Measurements from ENCODE around the gene ZBED2.
"Not testable (repeated sequence)": the region's sequence is repeated elsewhere in the genome, so short reads cannot be mapped to it uniquely, and the experiment has no call there.

Gene ZBED2

GRCh38 chr3:111577113-111577512 lies 18.0 kb downstream of the ZBED2 start:
- no peak for DNase-seq (ENCODE audit: low read depth in 2 of 2, low spot score in 1 of 2)

DNA sequence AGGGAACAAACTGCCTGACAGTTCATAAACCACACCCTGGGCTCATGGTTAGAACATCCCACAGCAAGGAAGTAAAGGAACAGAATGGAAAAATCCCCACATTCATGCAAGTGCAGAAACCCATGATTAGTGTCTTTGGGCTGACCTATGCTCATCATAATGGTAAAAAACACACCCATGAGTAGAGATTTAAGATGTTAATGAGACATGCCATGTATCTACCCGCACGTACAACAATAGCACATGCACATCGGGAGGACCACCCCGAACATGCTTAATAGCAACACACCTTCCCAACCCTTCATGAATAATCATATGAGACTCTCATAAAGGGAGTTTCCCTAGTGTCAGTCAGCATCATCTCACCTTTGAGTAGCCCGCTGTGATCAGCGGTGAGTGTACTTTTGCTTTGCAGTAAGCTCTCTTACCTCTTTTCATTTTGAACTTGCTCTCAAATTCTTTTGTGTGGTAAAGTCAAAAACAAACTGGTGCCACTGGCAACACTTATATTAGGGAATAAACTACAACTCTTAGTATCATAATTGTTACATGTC lies 23.2 kb downstream of the ZBED2 start:
- DNase-seq (ENCODE audit: low read depth in 2 of 2, low spot score in 1 of 2), result no peak

GRCh38 chr3:111571282-111571681 lies 23.9 kb downstream of the ZBED2 start:
- DNase-seq (ENCODE audit: low read depth in 2 of 2, low spot score in 1 of 2), result no peak

GRCh38 chr3:111570404-111571030 lies 24.6 kb downstream of the ZBED2 start:
- no peak for DNase-seq (ENCODE audit: low read depth in 2 of 2, low spot score in 1 of 2)

GRCh38 chr3:111568911-111569310 lies 26.2 kb downstream of the ZBED2 start:
- no peak for DNase-seq (ENCODE audit: low read depth in 2 of 2, low spot score in 1 of 2)

DNA sequence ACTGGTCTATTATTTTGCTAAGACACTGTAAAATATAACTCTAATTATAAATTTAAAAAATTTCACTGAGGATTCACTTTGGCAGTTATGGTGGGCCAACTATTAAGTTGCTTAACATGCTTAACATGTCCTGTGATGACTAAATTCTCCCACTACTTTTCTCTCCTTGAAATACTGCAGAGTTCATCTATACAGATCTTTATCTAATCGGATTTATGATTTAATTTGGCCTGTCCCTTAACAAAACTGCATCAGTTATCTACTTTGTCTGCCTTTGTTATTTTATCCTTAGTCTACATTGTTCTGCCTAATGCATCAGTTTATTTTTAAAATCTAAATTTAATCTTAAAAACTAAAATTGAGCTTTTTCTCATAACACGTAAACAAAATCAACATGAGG lies 26.8 kb downstream of the ZBED2 start:
- no peak for DNase-seq (ENCODE audit: low read depth in 2 of 2, low spot score in 1 of 2)

DNA sequence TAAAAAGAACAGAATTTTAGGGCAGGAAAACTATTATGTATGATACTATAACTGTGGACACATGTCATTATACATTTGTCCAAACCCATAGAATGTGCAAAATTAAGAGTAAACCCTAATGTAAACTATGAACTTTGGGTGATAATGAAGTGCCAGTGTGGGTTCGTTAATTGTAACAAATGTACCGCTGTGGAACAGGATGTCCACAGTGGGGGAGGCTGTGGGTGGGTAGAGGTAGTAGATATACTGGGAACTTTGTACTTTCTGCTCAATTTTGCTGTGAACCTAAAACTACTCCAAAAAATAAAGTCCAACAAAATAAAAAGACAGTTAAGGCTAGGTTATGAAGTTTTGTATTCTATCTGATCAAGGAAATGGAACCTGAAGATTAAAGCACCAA lies 28.3 kb downstream of the ZBED2 start:
- DNase-seq (ENCODE audit: low read depth in 2 of 2, low spot score in 1 of 2), result no peak

GRCh38 chr3:111561902-111562301 lies 33.2 kb downstream of the ZBED2 start:
- not testable (repeated sequence) for DNase-seq (ENCODE audit: low read depth in 2 of 2, low spot score in 1 of 2)

DNA sequence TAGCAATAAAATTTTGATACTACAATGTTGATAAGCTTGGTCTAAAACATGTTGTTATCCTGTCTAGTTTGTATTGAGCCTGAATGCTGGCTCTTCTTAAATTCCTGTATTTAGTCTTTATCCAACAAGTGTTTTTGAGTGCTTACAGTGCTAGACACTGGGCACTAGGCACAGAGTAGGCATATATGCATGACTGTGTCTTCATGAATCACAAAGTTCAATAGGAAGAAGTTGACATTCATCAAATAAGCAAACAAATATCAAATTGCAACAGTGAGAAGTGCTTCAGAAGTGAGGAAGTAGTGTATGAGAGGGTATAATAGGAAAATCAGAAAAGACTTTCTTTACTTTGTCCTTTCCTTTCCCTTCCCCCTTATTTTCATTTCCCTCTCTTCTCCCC lies 46.4 kb downstream of the ZBED2 start:
- no peak for DNase-seq (ENCODE audit: low read depth in 2 of 2, low spot score in 1 of 2)

- DNase-seq (ENCODE audit: low read depth in 2 of 2, low spot score in 1 of 2), result no peak
These were observed 47.1 kb downstream of the ZBED2 start for GRCh38 chr3:111548092-111548491.

DNA sequence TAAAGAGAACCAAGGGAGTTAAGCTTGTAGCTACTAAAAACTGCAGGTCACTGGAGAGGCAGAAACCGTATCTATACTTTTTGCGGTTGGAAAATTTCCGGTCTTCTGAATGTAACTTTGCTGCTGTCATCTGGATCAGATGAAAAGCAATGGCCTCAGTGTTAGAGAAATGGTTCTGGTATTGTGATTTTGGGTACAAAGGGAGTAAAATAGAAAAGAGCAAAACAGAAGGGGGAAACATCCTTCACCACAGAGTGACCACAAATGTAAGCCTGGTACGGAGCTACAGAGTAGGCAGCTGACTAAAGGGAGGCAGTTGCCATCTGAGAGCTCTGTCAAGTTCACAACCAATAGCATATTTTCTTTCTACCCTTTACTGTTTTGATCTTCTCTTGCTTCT lies 47.5 kb downstream of the ZBED2 start:
- no peak for DNase-seq (ENCODE audit: low read depth in 2 of 2, low spot score in 1 of 2)

- no peak for DNase-seq (ENCODE audit: low read depth in 2 of 2, low spot score in 1 of 2)
These were observed 49.8 kb downstream of the ZBED2 start for GRCh38 chr3:111545349-111545748.
